ENCODE data around the gene COPG2. TPM values are rescaled to one million over a fixed set of nuclear protein-coding genes. Genes with fewer than 3 reads are reported as not detected.
"Not testable (repeated sequence)": the region's sequence is repeated elsewhere in the genome, so short reads cannot be mapped to it uniquely, and the experiment has no call there.

COPG2 gene
- total RNA-seq, 4 donors from 2014 or later: 19.9 to 25.9 (median 23.8) TPM

- no peak overlapping the region for H3K4me3 ChIP-seq (ENCODE audit: low read depth, poor library complexity, severe bottlenecking)
- intact Hi-C loops (cut with DNase I; ENCODE audit: low total_unique reads): no loop called here
- DNase-seq (ENCODE audit: low spot score in 2 of 2): no peak
- 93 to 99% methylated on average over 2 of the region's 2 CpGs for WGBS, 2 donors
- TF ChIP-seq, protein P1, sequence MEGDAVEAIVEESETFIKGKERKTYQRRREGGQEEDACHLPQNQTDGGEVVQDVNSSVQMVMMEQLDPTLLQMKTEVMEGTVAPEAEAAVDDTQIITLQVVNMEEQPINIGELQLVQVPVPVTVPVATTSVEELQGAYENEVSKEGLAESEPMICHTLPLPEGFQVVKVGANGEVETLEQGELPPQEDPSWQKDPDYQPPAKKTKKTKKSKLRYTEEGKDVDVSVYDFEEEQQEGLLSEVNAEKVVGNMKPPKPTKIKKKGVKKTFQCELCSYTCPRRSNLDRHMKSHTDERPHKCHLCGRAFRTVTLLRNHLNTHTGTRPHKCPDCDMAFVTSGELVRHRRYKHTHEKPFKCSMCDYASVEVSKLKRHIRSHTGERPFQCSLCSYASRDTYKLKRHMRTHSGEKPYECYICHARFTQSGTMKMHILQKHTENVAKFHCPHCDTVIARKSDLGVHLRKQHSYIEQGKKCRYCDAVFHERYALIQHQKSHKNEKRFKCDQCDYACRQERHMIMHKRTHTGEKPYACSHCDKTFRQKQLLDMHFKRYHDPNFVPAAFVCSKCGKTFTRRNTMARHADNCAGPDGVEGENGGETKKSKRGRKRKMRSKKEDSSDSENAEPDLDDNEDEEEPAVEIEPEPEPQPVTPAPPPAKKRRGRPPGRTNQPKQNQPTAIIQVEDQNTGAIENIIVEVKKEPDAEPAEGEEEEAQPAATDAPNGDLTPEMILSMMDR (IDR thresholded peaks at IDR 0.05): no peak
- no peak for TF ChIP-seq POLR2A (IDR thresholded peaks at IDR 0.05)
Observed at GRCh38 chr7:130701650-130702049, 33.1 kb upstream of the COPG2 start.

- TF ChIP-seq POLR2A (IDR thresholded peaks at IDR 0.05): no peak
- TF ChIP-seq, protein P1 (IDR thresholded peaks at IDR 0.05): no peak
- intact Hi-C loops (cut with DNase I; ENCODE audit: low total_unique reads): no loop called here
- WGBS, 2 donors: 93 to 100% methylated on average over 1 of the region's 1 CpG
- H3K4me3 ChIP-seq (ENCODE audit: low read depth, poor library complexity, severe bottlenecking): no peak overlapping the region
- DNase-seq (ENCODE audit: low spot score in 2 of 2): no peak
Observed at GRCh38 chr7:130700760-130701159, 32.2 kb upstream of the COPG2 start.

GRCh38 chr7:130699686-130700085, 31.1 kb upstream of the COPG2 start:
- 57 to 62% methylated on average over 4 of the region's 4 CpGs for WGBS, 2 donors
- TF ChIP-seq, protein P1 (IDR thresholded peaks at IDR 0.05): no peak
- TF ChIP-seq POLR2A (IDR thresholded peaks at IDR 0.05): no peak

DNA sequence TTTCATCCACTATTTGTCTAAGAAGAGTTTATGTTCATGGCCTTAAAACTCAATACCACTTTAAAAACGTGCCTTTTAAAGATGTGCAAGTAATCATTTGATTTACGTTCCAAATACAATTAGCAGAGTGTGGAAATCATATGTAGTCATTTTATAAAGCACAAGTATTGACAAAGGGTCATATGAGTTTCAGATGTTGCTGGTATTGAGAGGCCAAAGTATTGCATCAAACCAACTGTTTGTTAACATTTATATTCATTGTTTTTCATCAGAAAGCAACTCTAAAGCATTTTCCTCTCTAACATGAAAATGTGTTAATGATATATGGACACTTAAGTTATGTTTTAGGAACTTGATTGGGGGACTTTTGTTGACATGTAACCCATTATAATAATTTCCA, 29.3 kb upstream of the COPG2 start:
- DNase-seq (ENCODE audit: low spot score in 2 of 2): no peak
- 52 to 56% methylated on average over 2 of the region's 2 CpGs for WGBS, 2 donors
- TF ChIP-seq, protein P1 (IDR thresholded peaks at IDR 0.05): no peak
- no peak for TF ChIP-seq POLR2A (IDR thresholded peaks at IDR 0.05)
- intact Hi-C loops (cut with DNase I; ENCODE audit: low total_unique reads): no loop called here
- no peak overlapping the region for H3K4me3 ChIP-seq (ENCODE audit: low read depth, poor library complexity, severe bottlenecking)

More at GRCh38 chr7:130699686-130700085, 31.1 kb upstream of the COPG2 start:
- DNase-seq (ENCODE audit: low spot score in 2 of 2): no peak
- no peak overlapping the region for H3K4me3 ChIP-seq (ENCODE audit: low read depth, poor library complexity, severe bottlenecking)
- intact Hi-C loops (cut with DNase I; ENCODE audit: low total_unique reads): no loop called here

DNA sequence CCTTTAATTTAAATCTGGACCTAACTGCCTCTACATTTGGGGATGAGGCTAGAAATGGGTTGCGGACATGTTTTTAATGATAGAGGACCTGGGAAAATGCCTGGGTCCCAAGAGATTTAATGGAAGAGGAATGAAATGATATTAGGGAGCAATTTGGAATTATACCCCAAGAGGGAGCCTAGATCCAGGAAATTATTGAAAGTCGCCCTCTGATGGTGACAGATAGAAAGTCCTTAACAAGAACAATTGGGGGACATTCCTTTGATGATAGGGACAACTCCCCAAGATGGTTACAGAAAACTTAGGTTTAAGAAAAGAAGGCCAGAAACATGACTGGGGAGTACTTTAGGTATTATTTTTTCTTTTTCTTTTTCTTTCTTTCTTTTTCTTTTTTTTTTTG, 27.3 kb upstream of the COPG2 start:
- intact Hi-C loops (cut with DNase I; ENCODE audit: low total_unique reads): no loop called here
- H3K4me3 ChIP-seq (ENCODE audit: low read depth, poor library complexity, severe bottlenecking): no peak overlapping the region
- TF ChIP-seq POLR2A (IDR thresholded peaks at IDR 0.05): no peak
- TF ChIP-seq, protein P1 (IDR thresholded peaks at IDR 0.05): no peak
- no peak for DNase-seq (ENCODE audit: low spot score in 2 of 2)
- 59 to 70% methylated on average over 2 of the region's 2 CpGs for WGBS, 2 donors

DNA sequence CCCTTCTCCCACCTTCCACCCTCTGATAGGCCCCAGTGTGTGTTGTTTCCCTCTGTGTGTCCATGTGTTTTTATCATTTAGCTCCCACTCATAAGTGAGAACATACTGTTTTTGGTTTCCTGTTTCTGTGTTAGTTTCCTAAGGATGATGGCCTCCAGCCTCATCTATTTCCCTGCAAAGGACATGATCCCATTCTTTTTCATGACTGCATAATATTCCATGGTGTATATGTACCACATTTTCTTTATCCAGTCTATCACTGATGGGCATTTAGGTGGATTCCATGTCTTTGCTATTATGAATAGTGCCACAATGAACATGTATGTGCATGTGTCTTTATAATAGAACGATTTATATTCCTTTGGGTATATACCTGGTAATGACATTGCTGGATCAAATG, 23.8 kb upstream of the COPG2 start:
- DNase-seq (ENCODE audit: low spot score in 2 of 2); intact Hi-C loops (cut with DNase I; ENCODE audit: low total_unique reads); H3K4me3 ChIP-seq (ENCODE audit: low read depth, poor library complexity, severe bottlenecking): not testable (repeated sequence)
- 90 to 92% methylated on average over 1 of the region's 1 CpG for WGBS, 2 donors

All from lower leg skin (tissue), 4 donors.